ENCODE measurements around the gene SLC13A3.

GRCh38 chr20:46557231-46557956, 93.9 kb downstream of the SLC13A3 start:
- TF ChIP-seq, protein P1, sequence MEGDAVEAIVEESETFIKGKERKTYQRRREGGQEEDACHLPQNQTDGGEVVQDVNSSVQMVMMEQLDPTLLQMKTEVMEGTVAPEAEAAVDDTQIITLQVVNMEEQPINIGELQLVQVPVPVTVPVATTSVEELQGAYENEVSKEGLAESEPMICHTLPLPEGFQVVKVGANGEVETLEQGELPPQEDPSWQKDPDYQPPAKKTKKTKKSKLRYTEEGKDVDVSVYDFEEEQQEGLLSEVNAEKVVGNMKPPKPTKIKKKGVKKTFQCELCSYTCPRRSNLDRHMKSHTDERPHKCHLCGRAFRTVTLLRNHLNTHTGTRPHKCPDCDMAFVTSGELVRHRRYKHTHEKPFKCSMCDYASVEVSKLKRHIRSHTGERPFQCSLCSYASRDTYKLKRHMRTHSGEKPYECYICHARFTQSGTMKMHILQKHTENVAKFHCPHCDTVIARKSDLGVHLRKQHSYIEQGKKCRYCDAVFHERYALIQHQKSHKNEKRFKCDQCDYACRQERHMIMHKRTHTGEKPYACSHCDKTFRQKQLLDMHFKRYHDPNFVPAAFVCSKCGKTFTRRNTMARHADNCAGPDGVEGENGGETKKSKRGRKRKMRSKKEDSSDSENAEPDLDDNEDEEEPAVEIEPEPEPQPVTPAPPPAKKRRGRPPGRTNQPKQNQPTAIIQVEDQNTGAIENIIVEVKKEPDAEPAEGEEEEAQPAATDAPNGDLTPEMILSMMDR (IDR thresholded peaks at IDR 0.05 in 4 of 5, conservative IDR thresholded peaks at IDR 0.05 in 1 of 5): no peak
- no peak for TF ChIP-seq POLR2A (IDR thresholded peaks at IDR 0.05)

All from gastrocnemius medialis (tissue), 4 donors.